TTC549 (cell line): ENCODE results near the gene DAD1.
"Not testable (repeated sequence)": the region's sequence is repeated elsewhere in the genome, so short reads cannot be mapped to it uniquely, and the experiment has no call there.

Experiments used
- FAIRE-seq: peaks from 2 replicates; lab custom pipeline; 2012; peaks lifted over from hg19 to GRCh38; lab: Jason Lieb, UNC

Gene DAD1

DNA sequence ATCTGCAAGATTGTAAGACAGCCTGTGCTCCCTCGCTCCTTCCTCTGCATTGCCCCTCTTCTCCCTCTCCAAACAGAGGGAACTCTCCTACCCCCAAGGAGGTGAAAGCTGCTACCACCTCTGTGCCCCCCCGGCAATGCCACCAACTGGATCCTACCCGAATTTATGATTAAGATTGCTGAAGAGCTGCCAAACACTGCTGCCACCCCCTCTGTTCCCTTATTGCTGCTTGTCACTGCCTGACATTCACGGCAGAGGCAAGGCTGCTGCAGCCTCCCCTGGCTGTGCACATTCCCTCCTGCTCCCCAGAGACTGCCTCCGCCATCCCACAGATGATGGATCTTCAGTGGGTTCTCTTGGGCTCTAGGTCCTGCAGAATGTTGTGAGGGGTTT is 37.4 kb downstream of the DAD1 start:
- no peak for FAIRE-seq

- no peak for FAIRE-seq
These were observed 38.9 kb downstream of the DAD1 start for GRCh38 chr14:22549981-22550673.

DNA sequence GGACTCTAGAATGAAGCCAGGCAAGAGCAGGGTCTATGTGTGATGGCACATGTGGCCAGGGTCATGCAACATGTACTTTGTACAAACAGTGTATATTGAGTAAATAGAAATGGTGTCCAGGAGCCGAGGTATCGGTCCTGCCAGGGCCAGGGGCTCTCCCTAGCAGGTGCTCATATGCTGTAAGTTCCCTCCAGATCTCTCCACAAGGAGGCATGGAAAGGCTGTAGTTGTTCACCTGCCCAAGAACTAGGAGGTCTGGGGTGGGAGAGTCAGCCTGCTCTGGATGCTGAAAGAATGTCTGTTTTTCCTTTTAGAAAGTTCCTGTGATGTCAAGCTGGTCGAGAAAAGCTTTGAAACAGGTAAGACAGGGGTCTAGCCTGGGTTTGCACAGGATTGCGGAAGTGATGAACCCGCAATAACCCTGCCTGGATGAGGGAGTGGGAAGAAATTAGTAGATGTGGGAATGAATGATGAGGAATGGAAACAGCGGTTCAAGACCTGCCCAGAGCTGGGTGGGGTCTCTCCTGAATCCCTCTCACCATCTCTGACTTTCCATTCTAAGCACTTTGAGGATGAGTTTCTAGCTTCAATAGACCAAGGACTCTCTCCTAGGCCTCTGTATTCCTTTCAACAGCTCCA is 39.6 kb downstream of the DAD1 start:
- no peak for FAIRE-seq

DNA sequence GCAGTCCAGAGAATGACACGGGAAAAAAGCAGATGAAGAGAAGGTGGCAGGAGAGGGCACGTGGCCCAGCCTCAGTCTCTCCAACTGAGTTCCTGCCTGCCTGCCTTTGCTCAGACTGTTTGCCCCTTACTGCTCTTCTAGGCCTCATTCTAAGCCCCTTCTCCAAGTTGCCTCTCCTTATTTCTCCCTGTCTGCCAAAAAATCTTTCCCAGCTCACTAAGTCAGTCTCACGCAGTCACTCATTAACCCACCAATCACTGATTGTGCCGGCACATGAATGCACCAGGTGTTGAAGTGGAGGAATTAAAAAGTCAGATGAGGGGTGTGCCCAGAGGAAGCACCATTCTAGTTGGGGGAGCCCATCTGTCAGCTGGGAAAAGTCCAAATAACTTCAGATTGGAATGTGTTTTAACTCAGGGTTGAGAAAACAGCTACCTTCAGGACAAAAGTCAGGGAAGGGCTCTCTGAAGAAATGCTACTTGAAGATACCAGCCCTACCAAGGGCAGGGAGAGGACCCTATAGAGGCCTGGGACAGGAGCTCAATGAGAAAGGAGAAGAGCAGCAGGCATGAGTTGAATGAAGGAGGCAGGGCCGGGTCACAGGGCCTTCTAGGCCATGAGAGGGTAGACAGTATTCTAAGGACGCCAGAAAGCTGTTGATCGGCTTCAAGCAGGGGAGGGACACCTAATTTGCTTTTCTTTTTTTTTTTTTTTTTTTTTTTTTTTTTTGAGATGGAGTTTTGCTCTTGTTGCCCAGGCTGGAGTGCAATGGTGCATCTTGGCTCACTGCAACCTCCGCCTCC is 40.9 kb downstream of the DAD1 start:
- FAIRE-seq = no peak

- FAIRE-seq = no peak
These were observed 41.6 kb downstream of the DAD1 start for GRCh38 chr14:22547313-22547947.

DNA sequence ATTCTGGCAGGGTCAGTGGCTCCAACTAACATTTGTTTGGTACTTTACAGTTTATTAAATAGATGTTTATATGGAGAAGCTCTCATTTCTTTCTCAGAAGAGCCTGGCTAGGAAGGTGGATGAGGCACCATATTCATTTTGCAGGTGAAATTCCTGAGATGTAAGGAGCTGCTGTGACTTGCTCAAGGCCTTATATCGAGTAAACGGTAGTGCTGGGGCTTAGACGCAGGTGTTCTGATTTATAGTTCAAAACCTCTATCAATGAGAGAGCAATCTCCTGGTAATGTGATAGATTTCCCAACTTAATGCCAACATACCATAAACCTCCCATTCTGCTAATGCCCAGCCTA is 42.3 kb downstream of the DAD1 start:
- FAIRE-seq = no peak

DNA sequence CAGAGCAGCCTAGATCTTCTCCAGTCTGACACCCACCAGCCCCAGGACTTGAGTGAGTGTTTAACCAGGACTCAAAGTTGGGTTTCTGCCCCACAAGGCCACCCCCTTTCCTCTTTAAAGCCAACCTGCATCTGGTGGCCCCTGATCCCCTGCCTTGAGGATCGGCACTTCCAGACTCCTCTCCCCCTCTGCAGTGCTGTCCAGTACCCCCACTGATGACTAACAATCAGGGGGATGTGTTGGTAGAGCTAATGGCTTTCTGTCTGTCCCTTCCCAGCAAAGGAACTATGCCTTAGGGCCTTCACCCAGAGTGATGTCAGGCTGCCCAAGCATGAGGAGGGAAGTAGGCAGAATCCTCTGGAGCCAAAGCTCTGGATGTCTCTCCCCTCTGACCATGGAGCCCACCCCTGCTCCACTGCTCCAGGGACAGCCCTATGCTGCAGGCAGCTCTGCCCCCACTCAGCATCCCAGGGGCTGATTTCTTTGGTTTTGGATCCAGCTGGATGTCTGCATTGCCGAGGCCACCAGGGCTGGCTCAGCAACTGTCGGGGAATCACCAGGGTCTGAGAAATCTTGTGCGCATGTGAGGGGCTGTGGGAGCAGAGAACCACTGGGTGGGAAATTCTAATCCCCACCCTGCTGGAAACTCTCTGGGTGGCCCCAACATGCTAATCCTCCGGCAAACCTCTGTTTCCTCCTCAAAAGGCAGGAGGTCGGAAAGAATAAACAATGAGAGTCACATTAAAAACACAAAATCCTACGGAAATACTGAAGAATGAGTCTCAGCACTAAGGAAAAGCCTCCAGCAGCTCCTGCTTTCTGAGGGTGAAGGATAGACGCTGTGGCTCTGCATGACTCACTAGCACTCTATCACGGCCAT is 42.9 kb downstream of the DAD1 start:
- FAIRE-seq = no peak

DNA sequence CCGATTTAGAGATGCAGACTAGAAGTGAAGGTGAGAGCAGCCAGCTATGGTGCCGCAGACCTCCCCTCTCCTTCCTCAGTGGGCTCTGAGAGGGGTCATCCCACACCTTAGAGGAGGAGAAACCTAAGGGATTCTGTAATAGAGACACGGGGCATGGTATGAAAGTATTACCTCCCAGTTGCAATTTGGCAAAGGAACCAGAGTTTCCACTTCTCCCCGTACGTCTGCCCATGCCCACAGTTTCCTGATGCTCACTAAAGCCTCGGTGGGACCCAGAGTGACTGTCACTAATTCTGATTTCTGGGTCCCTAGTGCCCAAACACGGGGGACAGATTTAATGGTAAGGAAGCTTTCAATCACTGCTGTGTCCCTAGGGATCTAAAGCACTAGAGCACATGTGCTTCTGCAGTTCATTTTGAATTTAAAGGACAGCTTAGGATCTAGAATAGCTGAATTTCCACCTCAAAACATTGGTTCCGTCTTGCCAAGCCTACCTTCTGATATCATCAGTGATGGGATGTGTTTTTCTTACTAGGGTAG is 44.1 kb downstream of the DAD1 start:
- no peak for FAIRE-seq

DNA sequence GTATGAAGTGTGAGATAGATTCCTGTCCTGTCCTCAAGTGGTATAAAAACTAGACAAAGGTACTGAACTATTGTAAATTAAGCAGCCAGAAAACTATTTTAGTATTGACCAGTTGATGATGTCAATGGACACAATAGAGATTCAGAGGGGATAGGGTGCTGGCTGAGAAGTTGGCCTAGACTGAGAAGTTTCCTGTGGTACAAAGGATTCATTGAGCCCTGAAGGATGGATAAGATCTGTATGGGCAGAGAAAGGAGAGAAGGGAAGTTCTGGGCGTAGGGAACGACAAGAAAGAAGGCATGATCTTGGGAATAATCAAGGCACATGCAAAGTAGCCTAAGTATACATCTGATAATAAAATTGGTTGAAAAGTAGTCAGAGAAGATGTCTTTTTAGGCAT is 44.6 kb downstream of the DAD1 start:
- FAIRE-seq = no peak

- FAIRE-seq = not testable (repeated sequence)
These were observed 45.3 kb downstream of the DAD1 start for GRCh38 chr14:22543570-22544357.

DNA sequence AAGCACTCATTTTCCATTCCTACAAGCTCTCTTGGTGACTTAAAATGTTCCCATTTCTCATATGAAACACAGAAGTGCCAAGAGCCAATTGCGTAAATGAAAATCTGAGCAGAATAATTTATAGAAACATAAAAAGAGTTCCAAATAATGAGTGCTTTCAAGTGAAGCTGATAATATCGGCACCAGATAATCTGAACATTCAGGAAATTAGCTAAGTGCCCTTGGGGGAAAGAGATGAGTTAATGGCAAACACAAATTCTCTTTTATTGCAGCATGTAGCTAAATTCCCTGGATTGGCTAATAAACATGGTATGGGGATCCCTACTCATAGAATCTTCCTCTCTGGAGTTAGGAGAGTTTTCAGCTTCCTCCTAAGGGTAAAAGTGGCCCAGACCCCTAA is 46.7 kb downstream of the DAD1 start:
- FAIRE-seq = no peak

- no peak for FAIRE-seq
These were observed 47.3 kb downstream of the DAD1 start for GRCh38 chr14:22541721-22542120.

GRCh38 chr14:22540811-22541360 is 48.1 kb downstream of the DAD1 start:
- no peak for FAIRE-seq

DNA sequence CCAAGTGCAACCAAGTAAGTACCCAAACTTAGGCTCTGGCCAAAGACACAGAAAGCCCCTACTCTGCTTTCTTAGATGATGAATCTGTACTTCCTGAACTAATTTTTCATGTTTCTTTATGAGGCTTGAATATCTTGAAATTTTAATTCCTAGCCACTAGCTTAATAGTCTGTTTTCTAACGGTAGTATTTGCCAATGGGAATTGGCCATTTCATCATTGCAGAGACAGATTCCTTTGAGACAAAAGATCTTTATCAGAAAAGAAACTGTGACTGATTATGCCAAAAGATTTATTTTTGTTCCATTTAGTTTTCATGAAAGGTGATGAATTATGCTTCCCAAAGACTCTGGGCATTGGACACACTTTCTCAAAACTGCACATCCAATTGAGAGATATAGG is 48.7 kb downstream of the DAD1 start:
- no peak for FAIRE-seq

- FAIRE-seq = no peak
These were observed 49.2 kb downstream of the DAD1 start for GRCh38 chr14:22539831-22540230.

GRCh38 chr14:22538671-22539228 is 50.3 kb downstream of the DAD1 start:
- no peak for FAIRE-seq

- FAIRE-seq = no peak
These were observed 51.4 kb downstream of the DAD1 start for GRCh38 chr14:22537436-22538310.

- no peak for FAIRE-seq
These were observed 52.1 kb downstream of the DAD1 start for GRCh38 chr14:22536853-22537338.

- FAIRE-seq = no peak
These were observed 53.1 kb downstream of the DAD1 start for GRCh38 chr14:22535916-22536315.
